ENCODE results near the gene WWOX.

DNA sequence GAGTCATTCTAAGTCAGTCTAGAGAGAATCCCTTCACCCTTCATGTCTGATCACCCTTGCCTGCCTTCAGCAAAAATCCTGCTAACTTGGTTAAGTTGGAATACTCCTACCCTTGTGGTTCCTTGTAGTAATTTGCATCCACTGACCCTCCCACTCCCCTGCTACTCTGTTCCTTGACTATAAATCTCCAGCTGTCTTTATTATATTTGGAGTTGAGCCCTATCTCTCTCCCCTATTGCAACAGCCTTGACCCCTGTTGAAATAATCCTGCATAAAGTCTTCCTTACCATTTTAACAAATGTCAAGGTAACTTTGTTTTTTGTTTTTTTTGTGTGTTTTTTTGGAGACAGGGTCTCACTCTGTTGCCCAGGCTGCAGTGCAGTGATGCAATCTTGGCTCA, 590.1 kb downstream of the WWOX start:
- TF ChIP-seq HDAC2 (IDR thresholded peaks at IDR 0.05), result no peak
- TF ChIP-seq, protein P1, sequence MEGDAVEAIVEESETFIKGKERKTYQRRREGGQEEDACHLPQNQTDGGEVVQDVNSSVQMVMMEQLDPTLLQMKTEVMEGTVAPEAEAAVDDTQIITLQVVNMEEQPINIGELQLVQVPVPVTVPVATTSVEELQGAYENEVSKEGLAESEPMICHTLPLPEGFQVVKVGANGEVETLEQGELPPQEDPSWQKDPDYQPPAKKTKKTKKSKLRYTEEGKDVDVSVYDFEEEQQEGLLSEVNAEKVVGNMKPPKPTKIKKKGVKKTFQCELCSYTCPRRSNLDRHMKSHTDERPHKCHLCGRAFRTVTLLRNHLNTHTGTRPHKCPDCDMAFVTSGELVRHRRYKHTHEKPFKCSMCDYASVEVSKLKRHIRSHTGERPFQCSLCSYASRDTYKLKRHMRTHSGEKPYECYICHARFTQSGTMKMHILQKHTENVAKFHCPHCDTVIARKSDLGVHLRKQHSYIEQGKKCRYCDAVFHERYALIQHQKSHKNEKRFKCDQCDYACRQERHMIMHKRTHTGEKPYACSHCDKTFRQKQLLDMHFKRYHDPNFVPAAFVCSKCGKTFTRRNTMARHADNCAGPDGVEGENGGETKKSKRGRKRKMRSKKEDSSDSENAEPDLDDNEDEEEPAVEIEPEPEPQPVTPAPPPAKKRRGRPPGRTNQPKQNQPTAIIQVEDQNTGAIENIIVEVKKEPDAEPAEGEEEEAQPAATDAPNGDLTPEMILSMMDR (IDR thresholded peaks at IDR 0.05), result no peak
- TF ChIP-seq, protein P2, sequence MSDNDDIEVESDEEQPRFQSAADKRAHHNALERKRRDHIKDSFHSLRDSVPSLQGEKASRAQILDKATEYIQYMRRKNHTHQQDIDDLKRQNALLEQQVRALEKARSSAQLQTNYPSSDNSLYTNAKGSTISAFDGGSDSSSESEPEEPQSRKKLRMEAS (IDR thresholded peaks at IDR 0.05), result no peak
